ENCODE measurements around the gene CFAP74. TPM values are rescaled to one million over a fixed set of nuclear protein-coding genes. Genes with fewer than 3 reads are reported as not detected.

The CFAP74 gene
- total RNA-seq: 0.27 TPM

GRCh38 chr1:2003541-2004131 lies at the start of gene CFAP74:
TSS of gene CFAP74 (minus strand) at chr1:2003786. CDS start at chr1:1990956, 12,830 bp downstream.

GRCh38 chr1:2049718-2050431 lies 46.3 kb upstream of the CFAP74 start, which contains the start of gene PRKCZ:
TSS of gene PRKCZ (plus strand) at chr1:2050411. CDS start at chr1:2050631, 220 bp downstream.

GRCh38 chr1:2019172-2019543 lies 15.6 kb upstream of the CFAP74 start, which contains the start of gene GABRD:
TSS of gene GABRD (plus strand) at chr1:2019345. CDS start at chr1:2019424, 79 bp downstream.

GRCh38 chr1:1918901-1919303 lies 84.7 kb downstream of the CFAP74 start, which contains the start of gene TMEM52:
TSS of gene TMEM52 (minus strand) at chr1:1919279. CDS start at chr1:1919265, 14 bp downstream.

GRCh38 chr1:1914971-1915692 lies 88.5 kb downstream of the CFAP74 start, which contains the start of gene CALML6:
TSS of gene CALML6 (plus strand) at chr1:1915260. CDS start at chr1:1915281, 21 bp downstream.

GRCh38 chr1:1890506-1891348 lies 112.9 kb downstream of the CFAP74 start, which contains the start of gene GNB1:
TSS of gene GNB1 (minus strand) at chr1:1891087. CDS start at chr1:1825453, 65,634 bp downstream.

Other genes starting within 250 kb of the CFAP74 start
- 37.2 TPM for gene NADK, start 225.3 kb downstream of the CFAP74 start, total RNA-seq
- 253 TPM for gene GNB1, start 112.7 kb downstream of the CFAP74 start, total RNA-seq
- gene CALML6, start 88.5 kb downstream of the CFAP74 start, total RNA-seq: 1.8 TPM
- gene TMEM52, start 84.5 kb downstream of the CFAP74 start, total RNA-seq: 1.9 TPM
- 1.4 TPM for gene GABRD, start 15.6 kb upstream of the CFAP74 start, total RNA-seq
- 16.5 TPM for gene PRKCZ, start 46.6 kb upstream of the CFAP74 start, total RNA-seq
- 32.7 TPM for gene FAAP20, start 191.0 kb upstream of the CFAP74 start, total RNA-seq
- gene SKI, start 224.5 kb upstream of the CFAP74 start, total RNA-seq: 50.1 TPM